SK-N-SH (cell line): ENCODE results near the gene KRT85.

Experiments used
- EP300 ChIP-seq, 2 experiments: IDR thresholded peaks; 2 replicates each; pipeline versions ENCODE4 v1.4.0 to v1.6.1; 2012; ENCODE audit warnings: borderline replicate concordance in 1 of 2, low read depth in 1 of 2, low read length in 1 of 2
- FOXM1 ChIP-seq: IDR thresholded peaks from 2 replicates; pipeline ENCODE4 v1.4.0; 2012; ENCODE audit warnings: low read depth, mild to moderate bottlenecking
- GABPA ChIP-seq: IDR thresholded peaks from 2 replicates; pipeline ENCODE4 v1.4.0; 2012; ENCODE audit warnings: low read depth, mild to moderate bottlenecking
- MAX ChIP-seq: IDR thresholded peaks from 2 replicates; pipeline ENCODE4 v1.4.0; 2012; ENCODE audit warnings: low read depth
- RAD21 ChIP-seq: IDR thresholded peaks from 2 replicates; pipeline ENCODE4 v1.6.1; 2012; ENCODE audit warnings: mild to moderate bottlenecking, low read length
- TAF1 ChIP-seq: IDR thresholded peaks from 2 replicates; pipeline ENCODE4 v1.6.1; 2012; ENCODE audit warnings: low read depth, mild to moderate bottlenecking, low read length, moderate library complexity, borderline replicate concordance
- USF1 ChIP-seq: IDR thresholded peaks from 2 replicates; pipeline ENCODE4 v1.4.0; 2012; ENCODE audit warnings: low read depth, borderline replicate concordance
- TF ChIP-seq, protein P1 (sequence below): fragments of 200-600 bp; sonication (generic); IDR thresholded peaks from 2 replicates; pipeline ENCODE4 v1.6.1; 2017; ENCODE audit warnings: antibody characterized with exemption, mild to moderate bottlenecking, moderate library complexity

- TF ChIP-seq GABPA (no peak), EP300 (IDR thresholded peaks at IDR 0.05; ENCODE audit: borderline replicate concordance in 1 of 2, low read depth in 1 of 2, low read length in 1 of 2) (no peak), MAX (no peak), FOXM1 (no peak), USF1 (no peak), RAD21 (no peak), TAF1 (no peak)
- TF ChIP-seq, protein P1, sequence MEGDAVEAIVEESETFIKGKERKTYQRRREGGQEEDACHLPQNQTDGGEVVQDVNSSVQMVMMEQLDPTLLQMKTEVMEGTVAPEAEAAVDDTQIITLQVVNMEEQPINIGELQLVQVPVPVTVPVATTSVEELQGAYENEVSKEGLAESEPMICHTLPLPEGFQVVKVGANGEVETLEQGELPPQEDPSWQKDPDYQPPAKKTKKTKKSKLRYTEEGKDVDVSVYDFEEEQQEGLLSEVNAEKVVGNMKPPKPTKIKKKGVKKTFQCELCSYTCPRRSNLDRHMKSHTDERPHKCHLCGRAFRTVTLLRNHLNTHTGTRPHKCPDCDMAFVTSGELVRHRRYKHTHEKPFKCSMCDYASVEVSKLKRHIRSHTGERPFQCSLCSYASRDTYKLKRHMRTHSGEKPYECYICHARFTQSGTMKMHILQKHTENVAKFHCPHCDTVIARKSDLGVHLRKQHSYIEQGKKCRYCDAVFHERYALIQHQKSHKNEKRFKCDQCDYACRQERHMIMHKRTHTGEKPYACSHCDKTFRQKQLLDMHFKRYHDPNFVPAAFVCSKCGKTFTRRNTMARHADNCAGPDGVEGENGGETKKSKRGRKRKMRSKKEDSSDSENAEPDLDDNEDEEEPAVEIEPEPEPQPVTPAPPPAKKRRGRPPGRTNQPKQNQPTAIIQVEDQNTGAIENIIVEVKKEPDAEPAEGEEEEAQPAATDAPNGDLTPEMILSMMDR = no peak
Measured at GRCh38 chr12:52389313-52390207, 22.3 kb upstream of the KRT85 start.
